Measurements from ENCODE around the gene ADAMTS3.

The ADAMTS3 gene

GRCh38 chr4:72568959-72569718, at the start of gene ADAMTS3:
TSS of gene ADAMTS3 (minus strand) at chr4:72569221. CDS start at chr4:72568762, 459 bp downstream.
- DNase-seq: peak; percentile 54

- DNase-seq: no peak
Measured at GRCh38 chr4:72613959-72614358, 44.9 kb upstream of the ADAMTS3 start.

GRCh38 chr4:72606751-72607150, 37.7 kb upstream of the ADAMTS3 start:
- DNase-seq: no peak

- DNase-seq: no peak
Measured at GRCh38 chr4:72604324-72604723, 35.3 kb upstream of the ADAMTS3 start.

- DNase-seq: no peak
Measured at GRCh38 chr4:72602396-72603376, 33.7 kb upstream of the ADAMTS3 start.

- DNase-seq: no peak
Measured at GRCh38 chr4:72591547-72592454, 22.8 kb upstream of the ADAMTS3 start.

- no peak for DNase-seq
Measured at GRCh38 chr4:72587334-72587733, 18.3 kb upstream of the ADAMTS3 start.

GRCh38 chr4:72582853-72583252, 13.8 kb upstream of the ADAMTS3 start:
- no peak for DNase-seq

GRCh38 chr4:72577211-72577610, 8.2 kb upstream of the ADAMTS3 start:
- DNase-seq: no peak

- no peak for DNase-seq
Measured at GRCh38 chr4:72571337-72571736, 2.3 kb upstream of the ADAMTS3 start.

GRCh38 chr4:72569719-72570235, 756 bp upstream of the ADAMTS3 start:
- no peak for DNase-seq

GRCh38 chr4:72567821-72568675, 973 bp downstream of the ADAMTS3 start:
- peak; percentile 0 for DNase-seq

- DNase-seq: no peak
Measured at GRCh38 chr4:72567036-72567435, 2.0 kb downstream of the ADAMTS3 start.

GRCh38 chr4:72566464-72566972, 2.5 kb downstream of the ADAMTS3 start:
- DNase-seq: no peak

- DNase-seq: no peak
Measured at GRCh38 chr4:72564789-72565188, 4.2 kb downstream of the ADAMTS3 start.

GRCh38 chr4:72564184-72564583, 4.8 kb downstream of the ADAMTS3 start:
- DNase-seq: no peak

- no peak for DNase-seq
Measured at GRCh38 chr4:72558655-72559054, 10.4 kb downstream of the ADAMTS3 start.

GRCh38 chr4:72557021-72557420, 12.0 kb downstream of the ADAMTS3 start:
- no peak for DNase-seq

GRCh38 chr4:72555377-72555831, 13.6 kb downstream of the ADAMTS3 start:
- no peak for DNase-seq

GRCh38 chr4:72553540-72554337, 15.3 kb downstream of the ADAMTS3 start:
- DNase-seq: no peak

All from NCI-H1436 (cell line).